Measurements from ENCODE around the gene RAPGEF3. TPM values are rescaled to one million over a fixed set of nuclear protein-coding genes. Genes with fewer than 3 reads are reported as not detected.
A peak's percentile ranks its signal among the peaks of the same experiment; 100 is the strongest.

The RAPGEF3 gene
- total RNA-seq, 1 donor from 2014 or later = 0.58 TPM

DNA sequence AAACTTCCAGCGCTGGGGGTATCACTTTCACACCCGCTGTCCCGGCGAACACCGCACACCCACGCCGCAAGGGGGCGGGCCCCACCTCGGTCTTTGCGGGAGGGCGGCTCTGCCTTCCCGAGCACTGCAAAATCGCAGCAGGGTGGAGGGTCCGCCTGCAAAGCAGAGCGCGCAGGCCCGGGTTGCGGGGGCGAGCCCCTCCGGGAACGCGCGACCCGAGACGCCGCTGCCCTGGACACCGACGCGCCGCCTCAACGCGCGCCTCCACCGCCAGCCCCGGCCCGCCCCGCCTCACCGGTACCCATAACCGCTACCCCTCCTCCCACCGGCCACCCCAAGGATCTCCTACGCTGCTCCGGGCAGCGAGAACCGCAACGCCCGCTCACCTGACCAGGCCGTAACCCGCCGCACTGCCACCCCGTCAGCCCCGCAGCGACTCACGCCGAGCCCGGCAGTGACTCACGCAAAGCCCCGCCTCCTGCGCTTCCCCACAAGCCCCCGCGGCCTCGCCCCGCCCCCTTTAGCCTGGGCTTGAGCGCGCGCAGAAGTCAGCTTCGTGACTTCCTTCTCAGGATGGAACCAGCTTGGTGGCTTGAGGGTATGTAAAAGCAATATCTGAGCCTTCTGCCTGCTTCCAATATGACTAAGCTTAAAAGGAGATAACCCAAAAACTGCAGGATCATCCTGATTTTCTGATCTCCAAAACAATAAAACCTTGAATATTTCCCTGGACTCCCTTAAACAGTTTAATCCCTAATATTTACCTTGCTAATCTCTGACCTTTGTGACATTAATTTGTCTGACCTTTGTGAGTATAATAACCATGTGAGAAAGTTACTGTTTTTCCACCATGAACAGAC, 52.9 kb downstream of the RAPGEF3 start, which contains the start of gene RPAP3:
Gene RPAP3 (minus strand): TSS at position 465 of the 860 bp plus-strand sequence. CDS start 3,190 bp downstream, outside the sequence.
- peaks cover 7% of the 10 kb centered on the region for H3K36me3 ChIP-seq
- H3F3A ChIP-seq (ENCODE audit: low read depth) = peaks cover 4% of the 10 kb centered on the region
- peak within 1 kb of the TSS; percentile 93 for H3K4me2 ChIP-seq
- peak within 1 kb of the TSS; percentile 41 for H3K9ac ChIP-seq
- no peak within 1 kb of the TSS for H3K27ac ChIP-seq
- H3K27ac Mint-ChIP-seq = peak within 1 kb of the TSS; percentile 31
- TF ChIP-seq EZH2phosphoT487 (IDR thresholded peaks at IDR 0.05) = no peak
- TF ChIP-seq, protein P1, sequence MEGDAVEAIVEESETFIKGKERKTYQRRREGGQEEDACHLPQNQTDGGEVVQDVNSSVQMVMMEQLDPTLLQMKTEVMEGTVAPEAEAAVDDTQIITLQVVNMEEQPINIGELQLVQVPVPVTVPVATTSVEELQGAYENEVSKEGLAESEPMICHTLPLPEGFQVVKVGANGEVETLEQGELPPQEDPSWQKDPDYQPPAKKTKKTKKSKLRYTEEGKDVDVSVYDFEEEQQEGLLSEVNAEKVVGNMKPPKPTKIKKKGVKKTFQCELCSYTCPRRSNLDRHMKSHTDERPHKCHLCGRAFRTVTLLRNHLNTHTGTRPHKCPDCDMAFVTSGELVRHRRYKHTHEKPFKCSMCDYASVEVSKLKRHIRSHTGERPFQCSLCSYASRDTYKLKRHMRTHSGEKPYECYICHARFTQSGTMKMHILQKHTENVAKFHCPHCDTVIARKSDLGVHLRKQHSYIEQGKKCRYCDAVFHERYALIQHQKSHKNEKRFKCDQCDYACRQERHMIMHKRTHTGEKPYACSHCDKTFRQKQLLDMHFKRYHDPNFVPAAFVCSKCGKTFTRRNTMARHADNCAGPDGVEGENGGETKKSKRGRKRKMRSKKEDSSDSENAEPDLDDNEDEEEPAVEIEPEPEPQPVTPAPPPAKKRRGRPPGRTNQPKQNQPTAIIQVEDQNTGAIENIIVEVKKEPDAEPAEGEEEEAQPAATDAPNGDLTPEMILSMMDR (IDR thresholded peaks at IDR 0.05) = peak; percentile 62
- peak within 1 kb of the TSS; percentile 86 for H3K4me3 Mint-ChIP-seq
- H4K20me1 ChIP-seq (ENCODE audit: low read depth) = peaks cover 2% of the 10 kb centered on the region
- DNase-seq (ENCODE audit: low spot score) = peak; percentile 97
- no peaks in the 10 kb centered on the region for H3K9me3 Mint-ChIP-seq
- peak within 1 kb of the TSS; percentile 89 for H2AFZ ChIP-seq (replicated peaks)
- peaks cover 4% of the 10 kb centered on the region for H3K4me1 ChIP-seq
- H3K9me3 ChIP-seq (ENCODE audit: low read depth) = no peaks in the 10 kb centered on the region
- no peaks in the 10 kb centered on the region for H3K27me3 ChIP-seq
- H3K27me3 Mint-ChIP-seq (ENCODE audit: insufficient read depth, low read depth) = no peaks in the 10 kb centered on the region
- peaks cover 54% of the 10 kb centered on the region for H3K79me2 ChIP-seq (ENCODE audit: low read depth)
- peaks cover 2% of the 10 kb centered on the region for H3K36me3 Mint-ChIP-seq
- peaks cover 24% of the 10 kb centered on the region for H3K4me1 Mint-ChIP-seq
- H3K4me3 ChIP-seq = peak within 1 kb of the TSS; percentile 81

- Mint-ChIP-seq H3K27me3 (ENCODE audit: insufficient read depth, low read depth) (no peaks in the 10 kb centered on the region), H3K27ac (peak overlapping the region; percentile 8)
- H3K9me3 ChIP-seq (ENCODE audit: low read depth) = no peaks in the 10 kb centered on the region
Observed at GRCh38 chr12:47705229-47705565, 53.5 kb downstream of the RAPGEF3 start.

GRCh38 chr12:47704719-47705118, 54.0 kb downstream of the RAPGEF3 start:
- H3K27me3 Mint-ChIP-seq (ENCODE audit: insufficient read depth, low read depth) = no peaks in the 10 kb centered on the region

More at GRCh38 chr12:47705229-47705565, 53.5 kb downstream of the RAPGEF3 start:
- no peak for DNase-seq (ENCODE audit: low spot score)
- Histone ChIP-seq H3F3A (ENCODE audit: low read depth) (peaks cover 4% of the 10 kb centered on the region), H3K4me1 (peaks cover 4% of the 10 kb centered on the region), H3K9ac (peak overlapping the region; percentile 41), H3K36me3 (peaks cover 7% of the 10 kb centered on the region), H4K20me1 (ENCODE audit: low read depth) (peaks cover 6% of the 10 kb centered on the region), H3K79me2 (ENCODE audit: low read depth) (peaks cover 56% of the 10 kb centered on the region), H3K27ac (no peak overlapping the region), H3K4me3 (peak overlapping the region; percentile 81), H2AFZ (replicated peaks) (peak overlapping the region; percentile 89), H3K4me2 (peak overlapping the region; percentile 93), H3K27me3 (no peaks in the 10 kb centered on the region)
- TF ChIP-seq, protein P1 (IDR thresholded peaks at IDR 0.05) = no peak
- no peak for TF ChIP-seq EZH2 (IDR thresholded peaks at IDR 0.05)
- no peak for TF ChIP-seq EZH2phosphoT487 (IDR thresholded peaks at IDR 0.05)
- Mint-ChIP-seq H3K4me3 (peak overlapping the region; percentile 86), H3K9me3 (no peaks in the 10 kb centered on the region), H3K4me1 (peaks cover 24% of the 10 kb centered on the region), H3K36me3 (peaks cover 5% of the 10 kb centered on the region)

More at GRCh38 chr12:47704719-47705118, 54.0 kb downstream of the RAPGEF3 start:
- H3F3A ChIP-seq (ENCODE audit: low read depth) = peaks cover 4% of the 10 kb centered on the region
- peaks cover 56% of the 10 kb centered on the region for H3K79me2 ChIP-seq (ENCODE audit: low read depth)
- peaks cover 4% of the 10 kb centered on the region for H3K4me1 ChIP-seq
- no peak overlapping the region for H3K27ac ChIP-seq
- H3K4me3 ChIP-seq = peak overlapping the region; percentile 81
- no peak overlapping the region for H3K9ac ChIP-seq
- no peaks in the 10 kb centered on the region for H3K9me3 ChIP-seq (ENCODE audit: low read depth)
- H3K36me3 ChIP-seq = peaks cover 7% of the 10 kb centered on the region
- peaks cover 9% of the 10 kb centered on the region for H4K20me1 ChIP-seq (ENCODE audit: low read depth)
- no peaks in the 10 kb centered on the region for H3K9me3 Mint-ChIP-seq
- peak overlapping the region; percentile 93 for H3K4me2 ChIP-seq
- no peaks in the 10 kb centered on the region for H3K27me3 ChIP-seq
- DNase-seq (ENCODE audit: low spot score) = no peak
- H2AFZ ChIP-seq (replicated peaks) = no peak overlapping the region
- TF ChIP-seq, protein P1 (IDR thresholded peaks at IDR 0.05) = no peak
- TF ChIP-seq EZH2 (IDR thresholded peaks at IDR 0.05) (no peak), EZH2phosphoT487 (IDR thresholded peaks at IDR 0.05) (no peak)
- peak overlapping the region; percentile 86 for H3K4me3 Mint-ChIP-seq
- H3K27ac Mint-ChIP-seq = peak overlapping the region; percentile 8
- H3K36me3 Mint-ChIP-seq = peaks cover 5% of the 10 kb centered on the region
- peaks cover 24% of the 10 kb centered on the region for H3K4me1 Mint-ChIP-seq
